Liver (tissue), 3 donors: ENCODE results near the gene KCNG3.

ENCODE experiments used
- TAF1 ChIP-seq: conservative IDR thresholded peaks from 2 replicates; pipeline ENCODE4 v1.6.1; 2016; ENCODE audit warnings: antibody characterized with exemption, mild to moderate bottlenecking
- TF ChIP-seq, protein P1 (sequence below): fragments of 150-350 bp; IDR thresholded peaks from 2 replicates; pipeline ENCODE4 v1.5.1; 2017; ENCODE audit warnings: improper control_type of control experiment, low read depth, low read length; ENCODE audit not compliant: missing input control
- donor health status: healthy.
- donor health status: healthy.

DNA sequence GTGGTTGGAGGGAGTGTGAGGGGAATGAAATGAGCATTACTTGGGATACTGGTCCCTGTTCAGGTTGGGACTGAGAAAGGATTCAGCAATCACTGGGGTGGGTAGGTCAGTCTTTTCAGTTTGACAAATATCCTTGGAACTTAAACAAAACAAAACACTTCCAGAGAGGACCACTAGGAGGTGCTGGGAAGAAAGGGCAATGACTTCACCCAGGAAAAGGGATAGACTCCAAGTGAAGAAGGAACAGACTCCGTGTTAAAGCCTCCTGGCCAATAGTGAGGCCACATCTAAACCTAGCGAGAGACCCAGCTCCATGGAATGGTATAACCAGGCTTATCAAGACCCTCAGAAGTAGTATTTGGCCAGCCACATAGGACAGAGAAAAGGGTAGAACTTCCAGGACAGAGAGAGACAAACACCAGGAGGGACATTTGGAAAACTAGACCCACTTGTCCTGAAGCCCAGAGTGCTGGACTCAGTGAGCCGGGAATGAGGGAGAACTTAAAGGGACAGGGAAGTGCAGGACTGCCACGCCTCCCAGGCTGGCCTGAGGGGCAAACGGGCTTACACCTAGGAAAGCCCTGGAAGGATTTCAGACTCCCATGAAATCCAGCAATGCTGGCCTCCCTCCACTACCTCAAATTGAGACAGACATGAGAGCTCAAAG lies 19.6 kb upstream of the KCNG3 start:
- TF ChIP-seq, protein P1, sequence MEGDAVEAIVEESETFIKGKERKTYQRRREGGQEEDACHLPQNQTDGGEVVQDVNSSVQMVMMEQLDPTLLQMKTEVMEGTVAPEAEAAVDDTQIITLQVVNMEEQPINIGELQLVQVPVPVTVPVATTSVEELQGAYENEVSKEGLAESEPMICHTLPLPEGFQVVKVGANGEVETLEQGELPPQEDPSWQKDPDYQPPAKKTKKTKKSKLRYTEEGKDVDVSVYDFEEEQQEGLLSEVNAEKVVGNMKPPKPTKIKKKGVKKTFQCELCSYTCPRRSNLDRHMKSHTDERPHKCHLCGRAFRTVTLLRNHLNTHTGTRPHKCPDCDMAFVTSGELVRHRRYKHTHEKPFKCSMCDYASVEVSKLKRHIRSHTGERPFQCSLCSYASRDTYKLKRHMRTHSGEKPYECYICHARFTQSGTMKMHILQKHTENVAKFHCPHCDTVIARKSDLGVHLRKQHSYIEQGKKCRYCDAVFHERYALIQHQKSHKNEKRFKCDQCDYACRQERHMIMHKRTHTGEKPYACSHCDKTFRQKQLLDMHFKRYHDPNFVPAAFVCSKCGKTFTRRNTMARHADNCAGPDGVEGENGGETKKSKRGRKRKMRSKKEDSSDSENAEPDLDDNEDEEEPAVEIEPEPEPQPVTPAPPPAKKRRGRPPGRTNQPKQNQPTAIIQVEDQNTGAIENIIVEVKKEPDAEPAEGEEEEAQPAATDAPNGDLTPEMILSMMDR, result peak; percentile 65
- TF ChIP-seq TAF1, result no peak
